ENCODE measurements around the gene PRELID1. TPM values are rescaled to one million over a fixed set of nuclear protein-coding genes. Genes with fewer than 3 reads are reported as not detected.
A peak's percentile ranks its signal among the peaks of the same experiment; 100 is the strongest.
"Not testable (repeated sequence)": the region's sequence is repeated elsewhere in the genome, so short reads cannot be mapped to it uniquely, and the experiment has no call there.

Gene PRELID1, protein sequence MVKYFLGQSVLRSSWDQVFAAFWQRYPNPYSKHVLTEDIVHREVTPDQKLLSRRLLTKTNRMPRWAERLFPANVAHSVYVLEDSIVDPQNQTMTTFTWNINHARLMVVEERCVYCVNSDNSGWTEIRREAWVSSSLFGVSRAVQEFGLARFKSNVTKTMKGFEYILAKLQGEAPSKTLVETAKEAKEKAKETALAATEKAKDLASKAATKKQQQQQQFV
- 100 to 1,000 TPM; 310 to 360 TPM for total RNA-seq

- DNase-seq (ENCODE audit: low spot score) (peak; percentile 94), ATAC-seq (peak; percentile 82 to 88)
- peaks cover 4% of the 10 kb centered on the region for H3K36me3 Mint-ChIP-seq
- peak within 1 kb of the TSS; percentile 96 for H3K4me3 Mint-ChIP-seq
- H3K27ac Mint-ChIP-seq, result peak within 1 kb of the TSS; percentile 82 to 83
- peaks cover 61 to 79% of the 10 kb centered on the region in 2 donors for H3K4me1 Mint-ChIP-seq (ENCODE audit: low read depth in 2 of 2)
- H3K9me3 Mint-ChIP-seq, result no peaks in the 10 kb centered on the region
- no peaks in the 10 kb centered on the region for H3K27me3 Mint-ChIP-seq
Measured at GRCh38 chr5:177303121-177303924, at the start of gene PRELID1, which contains the start of gene RAB24. TSS of gene PRELID1 (plus strand) at chr5:177303799. CDS start at chr5:177303986, 187 bp downstream. TSS of gene RAB24 (minus strand) at chr5:177303719. CDS start at chr5:177303288, 431 bp downstream.

DNA sequence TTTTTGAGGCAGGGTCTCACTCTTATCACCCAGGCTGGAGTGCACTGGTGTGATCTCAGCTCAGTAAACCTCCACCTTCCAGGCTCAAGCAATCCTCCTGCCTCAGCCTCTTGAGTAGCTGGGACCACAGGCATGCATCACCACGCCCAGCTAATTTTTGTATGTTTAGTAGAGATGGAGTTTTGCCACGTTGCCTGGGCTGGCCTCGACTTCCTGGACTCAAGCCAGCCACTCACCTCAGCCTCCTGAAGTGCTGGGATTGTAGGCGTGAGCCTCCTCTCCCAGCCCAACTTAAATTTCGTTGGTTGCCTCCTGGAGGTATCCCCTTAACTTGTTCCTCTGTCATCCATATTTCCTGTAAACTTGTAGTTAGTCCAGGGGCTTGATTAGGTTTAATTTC, 47.3 kb upstream of the PRELID1 start:
- DNase-seq (ENCODE audit: low spot score) (no peak), ATAC-seq (no peak)
- no peak overlapping the region for H3K4me3 Mint-ChIP-seq
- H3K36me3 Mint-ChIP-seq, result peaks cover 32% of the 10 kb centered on the region
- H3K27ac Mint-ChIP-seq, result peak overlapping the region in 1 of 2 donors; percentile 18
- no peaks in the 10 kb centered on the region for H3K27me3 Mint-ChIP-seq
- H3K9me3 Mint-ChIP-seq, result no peaks in the 10 kb centered on the region
- H3K4me1 Mint-ChIP-seq (ENCODE audit: low read depth in 2 of 2), result peaks cover 0 to 2% of the 10 kb centered on the region in 2 donors

GRCh38 chr5:177258711-177259110, 44.9 kb upstream of the PRELID1 start:
- H3K27me3 Mint-ChIP-seq; DNase-seq (ENCODE audit: low spot score): not testable (repeated sequence)
- peaks cover 24% of the 10 kb centered on the region for H3K36me3 Mint-ChIP-seq

GRCh38 chr5:177260961-177261360, 42.6 kb upstream of the PRELID1 start:
- Mint-ChIP-seq H3K27me3 (no peaks in the 10 kb centered on the region), H3K9me3 (no peaks in the 10 kb centered on the region), H3K4me1 (ENCODE audit: low read depth in 2 of 2) (peaks cover 0 to 2% of the 10 kb centered on the region in 2 donors), H3K36me3 (peaks cover 19% of the 10 kb centered on the region), H3K27ac (no peak overlapping the region), H3K4me3 (no peak overlapping the region)
- DNase-seq (ENCODE audit: low spot score) (no peak), ATAC-seq (no peak)

More at GRCh38 chr5:177258711-177259110, 44.9 kb upstream of the PRELID1 start:
- not testable (repeated sequence) for ATAC-seq; H3K9me3 Mint-ChIP-seq; H3K4me1 Mint-ChIP-seq (ENCODE audit: low read depth in 2 of 2); H3K27ac Mint-ChIP-seq; H3K4me3 Mint-ChIP-seq

GRCh38 chr5:177261510-177261909, 42.1 kb upstream of the PRELID1 start:
- no peak for ATAC-seq
- H3K36me3 Mint-ChIP-seq, result peaks cover 18% of the 10 kb centered on the region

DNA sequence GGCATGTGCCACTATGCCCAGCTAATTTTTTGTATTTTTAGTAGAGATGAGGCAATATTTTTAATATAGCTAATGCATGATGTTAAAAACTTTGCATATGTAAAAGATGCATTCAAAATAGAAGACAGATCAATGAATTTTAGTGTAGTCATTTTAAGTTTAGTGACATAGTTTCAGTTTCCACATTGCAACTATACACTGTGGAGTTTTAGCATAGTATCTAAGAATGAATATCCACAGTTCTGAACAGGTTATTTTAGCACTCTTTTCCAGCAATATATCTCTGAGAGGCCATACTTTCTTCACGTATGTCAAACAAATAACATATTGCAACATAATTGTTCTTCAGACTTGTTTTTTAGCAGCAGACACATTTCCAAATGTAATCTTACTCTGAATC, 39.4 kb upstream of the PRELID1 start:
- no peaks in the 10 kb centered on the region for H3K27me3 Mint-ChIP-seq
- H3K4me3 Mint-ChIP-seq, result no peak overlapping the region
- ATAC-seq (no peak), DNase-seq (ENCODE audit: low spot score) (no peak)
- H3K27ac Mint-ChIP-seq, result no peak overlapping the region
- H3K4me1 Mint-ChIP-seq (ENCODE audit: low read depth in 2 of 2), result no peaks in the 10 kb centered on the region
- H3K36me3 Mint-ChIP-seq, result peaks cover 19% of the 10 kb centered on the region
- no peaks in the 10 kb centered on the region for H3K9me3 Mint-ChIP-seq

More at GRCh38 chr5:177261510-177261909, 42.1 kb upstream of the PRELID1 start:
- H3K4me3 Mint-ChIP-seq, result no peak overlapping the region
- H3K4me1 Mint-ChIP-seq (ENCODE audit: low read depth in 2 of 2), result peaks cover 0 to 2% of the 10 kb centered on the region in 2 donors
- H3K27me3 Mint-ChIP-seq, result no peaks in the 10 kb centered on the region
- no peak for DNase-seq (ENCODE audit: low spot score)
- H3K27ac Mint-ChIP-seq, result no peak overlapping the region
- no peaks in the 10 kb centered on the region for H3K9me3 Mint-ChIP-seq

DNA sequence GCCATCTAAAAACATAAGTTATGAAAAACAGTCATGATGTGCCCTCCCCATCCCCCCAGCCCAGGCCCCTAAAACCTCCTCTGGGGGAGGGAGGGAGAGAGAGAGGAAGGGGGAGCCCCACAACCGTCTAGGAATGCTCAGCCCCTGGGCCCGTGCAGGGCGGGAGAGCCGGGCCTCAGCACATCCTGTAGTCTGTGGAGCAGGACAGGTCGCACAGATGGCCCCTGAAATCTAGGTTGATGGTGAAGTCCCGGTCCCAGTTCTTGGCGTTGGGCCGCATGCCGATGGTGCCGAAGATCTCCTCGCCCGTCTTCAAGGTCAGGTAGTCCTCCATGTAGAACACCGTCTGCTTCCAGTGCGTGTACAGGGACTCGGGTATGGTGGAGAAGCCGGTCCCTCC, 38.2 kb upstream of the PRELID1 start:
- H3K9me3 Mint-ChIP-seq, result no peaks in the 10 kb centered on the region
- no peak for DNase-seq (ENCODE audit: low spot score)
- H3K4me3 Mint-ChIP-seq, result no peak overlapping the region
- no peak for ATAC-seq
- no peaks in the 10 kb centered on the region for H3K4me1 Mint-ChIP-seq (ENCODE audit: low read depth in 2 of 2)
- H3K27ac Mint-ChIP-seq, result no peak overlapping the region
- H3K36me3 Mint-ChIP-seq, result peaks cover 18% of the 10 kb centered on the region
- H3K27me3 Mint-ChIP-seq, result no peaks in the 10 kb centered on the region

GRCh38 chr5:177269232-177269895, 34.2 kb upstream of the PRELID1 start:
- peaks cover 27% of the 10 kb centered on the region for H3K36me3 Mint-ChIP-seq
- no peaks in the 10 kb centered on the region for H3K9me3 Mint-ChIP-seq
- no peak overlapping the region for H3K4me3 Mint-ChIP-seq
- H3K4me1 Mint-ChIP-seq (ENCODE audit: low read depth in 2 of 2), result peaks cover 0 to 3% of the 10 kb centered on the region in 2 donors
- no peaks in the 10 kb centered on the region for H3K27me3 Mint-ChIP-seq
- H3K27ac Mint-ChIP-seq, result no peak overlapping the region
- ATAC-seq, result no peak
- no peak for DNase-seq (ENCODE audit: low spot score)

DNA sequence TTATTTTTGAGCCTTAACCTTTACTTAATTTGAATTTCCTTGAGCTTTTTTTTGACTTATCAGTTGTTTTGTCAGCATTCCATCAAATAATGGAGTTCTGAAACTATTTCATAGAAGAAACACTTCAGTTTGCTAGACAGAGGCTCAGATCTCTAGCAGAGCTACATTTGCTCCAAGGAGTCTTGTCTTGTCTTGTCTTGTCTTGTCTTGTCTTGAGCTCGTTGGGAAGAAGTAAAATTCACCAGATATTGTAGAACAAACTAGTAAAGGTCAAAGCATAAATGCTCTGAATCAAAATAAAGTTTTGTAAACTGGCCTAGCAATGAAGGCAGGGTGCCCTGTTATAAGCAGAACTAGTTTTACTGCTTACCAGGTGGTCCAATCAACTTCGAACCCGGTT, 33.6 kb upstream of the PRELID1 start:
- no peak for DNase-seq (ENCODE audit: low spot score)
- no peaks in the 10 kb centered on the region for H3K9me3 Mint-ChIP-seq
- no peak for ATAC-seq

GRCh38 chr5:177270653-177271052, 32.9 kb upstream of the PRELID1 start:
- Mint-ChIP-seq H3K9me3 (no peaks in the 10 kb centered on the region), H3K4me1 (ENCODE audit: low read depth in 2 of 2) (peaks cover 0 to 3% of the 10 kb centered on the region in 2 donors), H3K36me3 (peaks cover 27% of the 10 kb centered on the region), H3K27me3 (no peaks in the 10 kb centered on the region), H3K4me3 (no peak overlapping the region), H3K27ac (no peak overlapping the region)
- ATAC-seq, result no peak
- no peak for DNase-seq (ENCODE audit: low spot score)

More for the DNA sequence above, 33.6 kb upstream of the PRELID1 start:
- H3K27ac Mint-ChIP-seq, result no peak overlapping the region
- no peaks in the 10 kb centered on the region for H3K27me3 Mint-ChIP-seq
- H3K4me3 Mint-ChIP-seq, result no peak overlapping the region
- peaks cover 27% of the 10 kb centered on the region for H3K36me3 Mint-ChIP-seq
- H3K4me1 Mint-ChIP-seq (ENCODE audit: low read depth in 2 of 2), result peaks cover 0 to 3% of the 10 kb centered on the region in 2 donors

- Mint-ChIP-seq H3K36me3 (peaks cover 27% of the 10 kb centered on the region), H3K27me3 (no peaks in the 10 kb centered on the region), H3K27ac (no peak overlapping the region), H3K4me1 (ENCODE audit: low read depth in 2 of 2) (peaks cover 0 to 3% of the 10 kb centered on the region in 2 donors), H3K4me3 (no peak overlapping the region), H3K9me3 (no peaks in the 10 kb centered on the region)
- ATAC-seq, result no peak
- no peak for DNase-seq (ENCODE audit: low spot score)
Measured at GRCh38 chr5:177271113-177271512, 32.5 kb upstream of the PRELID1 start.

DNA sequence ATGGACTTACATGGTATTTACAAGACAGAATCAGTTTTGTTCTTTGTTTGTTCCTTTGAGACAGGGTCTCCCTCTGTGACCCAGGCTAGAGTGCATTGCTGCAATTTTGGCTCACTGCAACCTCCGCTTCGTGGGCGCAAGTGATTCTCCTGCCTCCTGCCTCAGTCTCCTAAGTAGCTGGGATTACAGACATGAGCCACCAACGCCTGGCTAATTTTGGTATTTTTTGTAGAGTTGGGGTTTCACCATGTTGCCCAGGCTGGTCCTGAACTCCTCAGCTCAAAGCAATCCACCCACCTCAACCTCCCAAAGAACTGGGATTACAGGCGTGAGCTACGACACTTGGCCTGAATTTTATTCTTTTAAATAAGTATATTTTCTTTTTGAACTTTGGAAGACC, 27.7 kb upstream of the PRELID1 start:
- no peak for ATAC-seq
- DNase-seq (ENCODE audit: low spot score), result no peak
- Mint-ChIP-seq H3K9me3 (no peaks in the 10 kb centered on the region), H3K4me3 (no peak overlapping the region), H3K4me1 (ENCODE audit: low read depth in 2 of 2) (peaks cover 3 to 4% of the 10 kb centered on the region in 2 donors), H3K36me3 (peaks cover 19% of the 10 kb centered on the region), H3K27ac (no peak overlapping the region), H3K27me3 (no peaks in the 10 kb centered on the region)

- Mint-ChIP-seq H3K4me1 (ENCODE audit: low read depth in 2 of 2) (peaks cover 3 to 4% of the 10 kb centered on the region in 2 donors), H3K4me3 (no peak overlapping the region), H3K9me3 (no peaks in the 10 kb centered on the region), H3K27me3 (no peaks in the 10 kb centered on the region), H3K36me3 (peaks cover 24% of the 10 kb centered on the region), H3K27ac (peak overlapping the region; percentile 55 to 64)
- no peak for DNase-seq (ENCODE audit: low spot score)
- no peak for ATAC-seq
Measured at GRCh38 chr5:177276886-177277285, 26.7 kb upstream of the PRELID1 start.

DNA sequence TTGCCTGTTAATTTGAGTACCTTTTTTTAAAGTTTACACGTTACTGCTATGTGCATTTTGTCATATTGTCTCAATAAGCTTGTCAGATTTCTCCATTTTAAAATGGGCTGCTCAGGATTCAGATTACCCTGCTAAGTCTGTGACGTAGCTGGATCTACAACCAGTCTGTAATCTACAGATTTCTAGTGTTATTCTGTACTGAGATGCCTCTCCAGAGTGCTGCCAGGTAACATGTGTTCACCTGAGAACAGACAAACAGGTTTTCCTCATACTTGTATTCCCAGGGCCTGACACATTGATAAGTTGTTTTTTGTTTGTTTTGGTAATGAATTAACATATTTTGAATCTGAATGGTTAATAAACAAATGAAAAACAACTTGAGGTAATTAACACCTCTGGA, 15.4 kb upstream of the PRELID1 start:
- H3K27me3 Mint-ChIP-seq, result no peaks in the 10 kb centered on the region
- H3K4me1 Mint-ChIP-seq (ENCODE audit: low read depth in 2 of 2), result peaks cover 0 to 4% of the 10 kb centered on the region in 2 donors
- H3K27ac Mint-ChIP-seq, result no peak overlapping the region
- H3K36me3 Mint-ChIP-seq, result peaks cover 41% of the 10 kb centered on the region
- H3K4me3 Mint-ChIP-seq, result no peak overlapping the region
- ATAC-seq (no peak), DNase-seq (ENCODE audit: low spot score) (no peak)
- H3K9me3 Mint-ChIP-seq, result no peaks in the 10 kb centered on the region

Data from natural killer cell treated with Interleukin-12 subunit alpha and Interleukin-12 subunit beta and Interleukin-15 and Interleukin-18, amount 100 ng/mL, for 72 hours (primary cell).